Stimulated activated CD4-positive, alpha-beta T cell treated with anti-CD3 and anti-CD28 coated beads, Interleukin-2, amount 100 ng/mL, for 48 hours (primary cell): ENCODE results near the gene PNPLA4.

Experiments used
- DNase-seq, 2 donors: peaks; one replicate each; pipeline ENCODE4 v3.0.0-alpha.2; 2020

PNPLA4 gene

GRCh38 chrX:7852166-7852565, 75.0 kb downstream of the PNPLA4 start:
- no peak for DNase-seq
